Ascending aorta (tissue), 2 donors: ENCODE data around the gene SRL. TPM values are rescaled to one million over a fixed set of nuclear protein-coding genes. Genes with fewer than 3 reads are reported as not detected.

Source experiments
- DNase-seq, 2 donors: peaks; one replicate each; pipeline ENCODE4 v3.0.0-alpha.2; 2019; ENCODE audit warnings: low spot score in 2 of 2
- H3K27ac ChIP-seq, 2 donors: fragments of 200-600 bp; sonication (generic); one replicate each; pipeline ENCODE4 v1.5.1; 2016 to 2017; ENCODE audit warnings: mild to moderate bottlenecking in 1 of 2
- H3K27me3 ChIP-seq: fragments of 200-600 bp; sonication (generic); one replicate; pipeline ENCODE4 v1.5.1; 2017
- H3K36me3 ChIP-seq, 2 donors: fragments of 200-600 bp; sonication (generic); one replicate each; pipeline ENCODE4 v1.5.1; 2016
- H3K4me1 ChIP-seq, 2 donors: fragments of 200-600 bp; sonication (generic); one replicate each; pipeline ENCODE4 v1.5.1; 2016 to 2017; ENCODE audit warnings: mild to moderate bottlenecking in 1 of 2
- H3K4me3 ChIP-seq, 2 donors: fragments of 200-600 bp; sonication (generic); one replicate each; pipeline ENCODE4 v1.5.1; 2016 to 2017; ENCODE audit warnings: mild to moderate bottlenecking in 1 of 2
- H3K9me3 ChIP-seq, 2 donors: fragments of 200-600 bp; sonication (generic); one replicate each; pipeline ENCODE4 v1.5.1; 2016
- CTCF ChIP-seq, 3 experiments: fragments of 200-600 bp in 2 of 3; fragments of 450-650 bp in 1 of 3; sonication (generic) in 2 of 3; IDR thresholded peaks; one replicate each; pipeline ENCODE4 v1.5.1; 2016 to 2019; ENCODE audit warnings: antibody characterized with exemption in 3 of 3, mild to moderate bottlenecking in 1 of 3, moderate library complexity in 1 of 3
- intact Hi-C: fragments of 100-400 bp; cut with DNase I; formaldehyde crosslinking; loops from one replicate; pipeline ENCODE4 v1.15.1; 2023
- total RNA-seq: library from RNA; depleted of rRNA; stranded (reverse); fragments of >200 nt; gene quantifications from one replicate; pipeline ENCODE4 v1.1.0, GENCODE V29; 2016

Gene SRL
- total RNA-seq, 1 donor from 2014 or later, result 15.6 TPM

- DNase-seq, result no peak
- no peak overlapping the region for H3K27ac ChIP-seq
- H3K4me3 ChIP-seq, result no peak overlapping the region
- H3K9me3 ChIP-seq, result no peaks in the 10 kb centered on the region
- H3K27me3 ChIP-seq, result no peaks in the 10 kb centered on the region
- intact Hi-C loops, result no loop called here
- no peaks in the 10 kb centered on the region for H3K36me3 ChIP-seq
- peaks cover under 1 to 2% of the 10 kb centered on the region in 2 donors for H3K4me1 ChIP-seq
- no peak for TF ChIP-seq CTCF (IDR thresholded peaks at IDR 0.05)
Measured at GRCh38 chr16:4283441-4283840, 41.6 kb upstream of the SRL start.

GRCh38 chr16:4280625-4281024 lies 38.7 kb upstream of the SRL start:
- TF ChIP-seq CTCF (IDR thresholded peaks at IDR 0.05), result no peak
- Histone ChIP-seq H3K27me3 (no peaks in the 10 kb centered on the region), H3K27ac (no peak overlapping the region), H3K4me3 (no peak overlapping the region), H3K9me3 (no peaks in the 10 kb centered on the region), H3K36me3 (no peaks in the 10 kb centered on the region), H3K4me1 (no peaks in the 10 kb centered on the region)
- DNase-seq, result no peak
- intact Hi-C loops, result no loop called here

GRCh38 chr16:4277987-4278513 lies 36.2 kb upstream of the SRL start:
- intact Hi-C loops, result no loop called here
- H3K4me1 ChIP-seq, result peaks cover 0 to 7% of the 10 kb centered on the region in 2 donors
- no peak for DNase-seq
- H3K9me3 ChIP-seq, result no peaks in the 10 kb centered on the region
- H3K27ac ChIP-seq, result no peak overlapping the region
- no peaks in the 10 kb centered on the region for H3K27me3 ChIP-seq
- TF ChIP-seq CTCF (IDR thresholded peaks at IDR 0.05), result no peak
- H3K4me3 ChIP-seq, result no peak overlapping the region
- no peaks in the 10 kb centered on the region for H3K36me3 ChIP-seq

GRCh38 chr16:4275861-4276260 lies 34.0 kb upstream of the SRL start:
- intact Hi-C loops, result loop anchor here (2.0 kb wide), 1 partner anchor 15 kb away; no protein-coding TSS in a partner anchor

GRCh38 chr16:4273858-4274311 lies 32.0 kb upstream of the SRL start:
- H3K4me1 ChIP-seq, result peaks cover 0 to 12% of the 10 kb centered on the region in 2 donors
- peak; percentile 16 to 35 (median 21) for TF ChIP-seq CTCF (IDR thresholded peaks at IDR 0.05)
- peak in 1 of 2 donors; percentile 78 for DNase-seq
- H3K4me3 ChIP-seq, result peak overlapping the region; percentile 94 to 97
- no peaks in the 10 kb centered on the region for H3K27me3 ChIP-seq
- no peaks in the 10 kb centered on the region for H3K36me3 ChIP-seq
- intact Hi-C loops, result loop anchor here (2.0 to 5.0 kb wide), 3 partner anchors 17 to 143 kb away; partner anchors contain the start of genes CORO7 and GLIS2
- no peaks in the 10 kb centered on the region for H3K9me3 ChIP-seq
- H3K27ac ChIP-seq, result peak overlapping the region; percentile 86 to 93

More at GRCh38 chr16:4275861-4276260, 34.0 kb upstream of the SRL start:
- TF ChIP-seq CTCF (IDR thresholded peaks at IDR 0.05), result no peak
- Histone ChIP-seq H3K27ac (no peak overlapping the region), H3K4me1 (peaks cover 0 to 12% of the 10 kb centered on the region in 2 donors), H3K9me3 (no peaks in the 10 kb centered on the region), H3K27me3 (no peaks in the 10 kb centered on the region), H3K36me3 (no peaks in the 10 kb centered on the region), H3K4me3 (no peak overlapping the region)
- DNase-seq, result no peak
